ENCODE measurements around the gene MRAP2. TPM values are rescaled to one million over a fixed set of nuclear protein-coding genes. Genes with fewer than 3 reads are reported as not detected.

Gene MRAP2
- polyA plus RNA-seq, 1 donor (not counting 4 experiments of a cell fraction or from before 2014, with no cell fraction given): 3.0 TPM

DNA sequence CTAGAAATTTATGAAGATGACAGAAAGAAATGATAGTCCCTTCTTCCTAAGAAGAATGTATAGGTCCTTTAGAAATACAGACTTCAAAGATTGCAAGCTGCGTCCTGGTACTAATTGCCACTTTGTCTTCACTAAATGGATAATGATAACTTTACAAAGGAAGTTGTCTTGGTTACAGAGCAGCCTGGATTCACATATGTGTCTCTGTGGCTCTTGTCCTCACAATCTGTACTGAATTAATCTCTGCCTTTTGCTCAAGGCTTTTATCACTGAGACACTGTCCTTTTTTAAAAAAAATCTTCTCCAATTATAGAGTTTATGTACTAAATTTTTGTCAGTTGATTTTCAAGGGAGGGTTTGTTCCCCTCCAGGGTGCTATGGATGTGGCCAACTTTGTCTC lies 17.5 kb upstream of the MRAP2 start:
- Histone ChIP-seq H3K36me3 (ENCODE audit: control insufficient read depth in 2 of 2, extremely low read depth in 1 of 2, insufficient read depth in 2 of 2, low read length in 2 of 2) (no peaks in the 10 kb centered on the region), H3K9ac (ENCODE audit: control insufficient read depth, extremely low read depth, insufficient read depth, low read length) (no peak overlapping the region), H3K27ac (ENCODE audit: control insufficient read depth, insufficient read depth, low read length) (no peak overlapping the region), H3K9me3 (ENCODE audit: control insufficient read depth, low read depth, low read length) (no peaks in the 10 kb centered on the region), H3K79me2 (ENCODE audit: control insufficient read depth, insufficient read depth, low read length) (no peaks in the 10 kb centered on the region), H3K4me2 (ENCODE audit: control insufficient read depth, extremely low read depth, insufficient read depth, low read depth, low read length) (no peak overlapping the region), H3K9me1 (ENCODE audit: control insufficient read depth, extremely low read depth, insufficient read depth, low read length) (no peaks in the 10 kb centered on the region), H2AFZ (ENCODE audit: control insufficient read depth, low read length) (no peak overlapping the region), H3K27me3 (ENCODE audit: control insufficient read depth, extremely low read depth, insufficient read depth, low read length) (no peaks in the 10 kb centered on the region), H4K20me1 (ENCODE audit: control insufficient read depth, extremely low read depth, insufficient read depth, low read length) (no peaks in the 10 kb centered on the region), H3K4me1 (ENCODE audit: control insufficient read depth, extremely low read depth, insufficient read depth, low read length) (no peaks in the 10 kb centered on the region), H3K4me3 (ENCODE audit: control insufficient read depth in 2 of 3, extremely low read depth in 1 of 3, insufficient read depth in 2 of 3, low read depth in 1 of 3, low read length in 3 of 3) (no peak overlapping the region)
- dilution Hi-C loops (cut with MboI; ENCODE audit: extremely low pct_ligation_motif_present, low sequenced_read_pairs): no loop called here
- DNase-seq (ENCODE audit: low read depth, low spot score) (no peak), FAIRE-seq (no peak)
- TF ChIP-seq, protein P1, sequence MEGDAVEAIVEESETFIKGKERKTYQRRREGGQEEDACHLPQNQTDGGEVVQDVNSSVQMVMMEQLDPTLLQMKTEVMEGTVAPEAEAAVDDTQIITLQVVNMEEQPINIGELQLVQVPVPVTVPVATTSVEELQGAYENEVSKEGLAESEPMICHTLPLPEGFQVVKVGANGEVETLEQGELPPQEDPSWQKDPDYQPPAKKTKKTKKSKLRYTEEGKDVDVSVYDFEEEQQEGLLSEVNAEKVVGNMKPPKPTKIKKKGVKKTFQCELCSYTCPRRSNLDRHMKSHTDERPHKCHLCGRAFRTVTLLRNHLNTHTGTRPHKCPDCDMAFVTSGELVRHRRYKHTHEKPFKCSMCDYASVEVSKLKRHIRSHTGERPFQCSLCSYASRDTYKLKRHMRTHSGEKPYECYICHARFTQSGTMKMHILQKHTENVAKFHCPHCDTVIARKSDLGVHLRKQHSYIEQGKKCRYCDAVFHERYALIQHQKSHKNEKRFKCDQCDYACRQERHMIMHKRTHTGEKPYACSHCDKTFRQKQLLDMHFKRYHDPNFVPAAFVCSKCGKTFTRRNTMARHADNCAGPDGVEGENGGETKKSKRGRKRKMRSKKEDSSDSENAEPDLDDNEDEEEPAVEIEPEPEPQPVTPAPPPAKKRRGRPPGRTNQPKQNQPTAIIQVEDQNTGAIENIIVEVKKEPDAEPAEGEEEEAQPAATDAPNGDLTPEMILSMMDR (optimal IDR thresholded peaks at IDR 0.05 in 1 of 3, IDR thresholded peaks at IDR 0.05 in 1 of 3, conservative IDR thresholded peaks at IDR 0.05 in 1 of 3; ENCODE audit: extremely low read depth in 1 of 3, insufficient read depth in 2 of 3, low read length in 3 of 3): no peak
- no peak for TF ChIP-seq EZH2 (IDR thresholded peaks at IDR 0.05; ENCODE audit: low read length)

GRCh38 chr6:84017709-84018452 lies 15.7 kb upstream of the MRAP2 start:
- Histone ChIP-seq H3K27me3 (ENCODE audit: control insufficient read depth, extremely low read depth, insufficient read depth, low read length) (no peaks in the 10 kb centered on the region), H3K4me2 (ENCODE audit: control insufficient read depth, extremely low read depth, insufficient read depth, low read depth, low read length) (no peak overlapping the region), H3K9me3 (ENCODE audit: control insufficient read depth, low read depth, low read length) (no peaks in the 10 kb centered on the region), H3K4me3 (ENCODE audit: control insufficient read depth in 2 of 3, extremely low read depth in 1 of 3, insufficient read depth in 2 of 3, low read depth in 1 of 3, low read length in 3 of 3) (no peak overlapping the region), H4K20me1 (ENCODE audit: control insufficient read depth, extremely low read depth, insufficient read depth, low read length) (no peaks in the 10 kb centered on the region), H3K27ac (ENCODE audit: control insufficient read depth, insufficient read depth, low read length) (no peak overlapping the region), H3K79me2 (ENCODE audit: control insufficient read depth, insufficient read depth, low read length) (no peaks in the 10 kb centered on the region), H3K9me1 (ENCODE audit: control insufficient read depth, extremely low read depth, insufficient read depth, low read length) (no peaks in the 10 kb centered on the region), H2AFZ (ENCODE audit: control insufficient read depth, low read length) (no peak overlapping the region), H3K4me1 (ENCODE audit: control insufficient read depth, extremely low read depth, insufficient read depth, low read length) (no peaks in the 10 kb centered on the region), H3K9ac (ENCODE audit: control insufficient read depth, extremely low read depth, insufficient read depth, low read length) (no peak overlapping the region), H3K36me3 (ENCODE audit: control insufficient read depth in 2 of 2, extremely low read depth in 1 of 2, insufficient read depth in 2 of 2, low read length in 2 of 2) (no peaks in the 10 kb centered on the region)
- DNase-seq (ENCODE audit: low read depth, low spot score) (no peak), FAIRE-seq (no peak)
- dilution Hi-C loops (cut with MboI; ENCODE audit: extremely low pct_ligation_motif_present, low sequenced_read_pairs): no loop called here
- TF ChIP-seq EZH2 (IDR thresholded peaks at IDR 0.05; ENCODE audit: low read length): no peak
- TF ChIP-seq, protein P1 (optimal IDR thresholded peaks at IDR 0.05 in 1 of 3, IDR thresholded peaks at IDR 0.05 in 1 of 3, conservative IDR thresholded peaks at IDR 0.05 in 1 of 3; ENCODE audit: extremely low read depth in 1 of 3, insufficient read depth in 2 of 3, low read length in 3 of 3): no peak
